ENCODE data around the gene FAT1.
A peak's percentile ranks its signal among the peaks of the same experiment; 100 is the strongest.

FAT1 gene

DNA sequence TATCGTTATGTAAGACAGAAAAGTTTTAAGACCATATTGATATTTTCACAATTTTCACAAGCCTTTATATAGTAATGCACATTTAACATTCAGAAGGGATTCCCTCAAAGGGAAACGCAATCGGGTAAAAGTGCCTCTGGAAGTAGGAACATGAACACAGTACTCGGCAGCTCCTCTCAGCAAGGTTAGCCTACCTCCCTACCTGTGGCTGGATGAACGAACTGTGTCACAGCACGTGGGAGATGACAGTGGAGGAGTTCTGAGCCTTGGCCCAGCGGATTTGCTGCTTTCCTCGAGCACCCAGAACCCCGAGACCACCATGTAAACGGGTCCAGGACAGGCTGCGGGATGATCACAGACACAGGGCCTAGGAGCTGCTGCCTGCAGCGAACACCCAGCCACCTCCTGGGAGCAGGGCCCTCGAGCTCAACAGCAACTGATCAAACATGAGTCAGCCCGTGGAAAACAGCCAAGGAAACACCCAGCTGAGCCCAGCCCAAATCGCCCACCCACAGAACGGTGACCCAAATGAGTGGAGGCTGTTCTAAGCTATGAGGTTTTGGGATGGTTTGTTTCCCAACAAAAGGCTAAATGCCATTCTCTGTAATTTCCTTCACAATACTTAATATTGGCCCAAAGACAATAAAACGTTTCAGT is 30.4 kb downstream of the FAT1 start:
- DNase-seq (ENCODE audit: low read depth in 2 of 2) = peak in 1 of 2 donors; percentile 93
- TF ChIP-seq, protein P1, sequence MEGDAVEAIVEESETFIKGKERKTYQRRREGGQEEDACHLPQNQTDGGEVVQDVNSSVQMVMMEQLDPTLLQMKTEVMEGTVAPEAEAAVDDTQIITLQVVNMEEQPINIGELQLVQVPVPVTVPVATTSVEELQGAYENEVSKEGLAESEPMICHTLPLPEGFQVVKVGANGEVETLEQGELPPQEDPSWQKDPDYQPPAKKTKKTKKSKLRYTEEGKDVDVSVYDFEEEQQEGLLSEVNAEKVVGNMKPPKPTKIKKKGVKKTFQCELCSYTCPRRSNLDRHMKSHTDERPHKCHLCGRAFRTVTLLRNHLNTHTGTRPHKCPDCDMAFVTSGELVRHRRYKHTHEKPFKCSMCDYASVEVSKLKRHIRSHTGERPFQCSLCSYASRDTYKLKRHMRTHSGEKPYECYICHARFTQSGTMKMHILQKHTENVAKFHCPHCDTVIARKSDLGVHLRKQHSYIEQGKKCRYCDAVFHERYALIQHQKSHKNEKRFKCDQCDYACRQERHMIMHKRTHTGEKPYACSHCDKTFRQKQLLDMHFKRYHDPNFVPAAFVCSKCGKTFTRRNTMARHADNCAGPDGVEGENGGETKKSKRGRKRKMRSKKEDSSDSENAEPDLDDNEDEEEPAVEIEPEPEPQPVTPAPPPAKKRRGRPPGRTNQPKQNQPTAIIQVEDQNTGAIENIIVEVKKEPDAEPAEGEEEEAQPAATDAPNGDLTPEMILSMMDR (IDR thresholded peaks at IDR 0.05; ENCODE audit: low read depth, low read length) = no peak
- H3K4me3 ChIP-seq (replicated peaks in 1 of 2; ENCODE audit: low read depth in 2 of 2, low read length in 2 of 2) = no peak overlapping the region

DNA sequence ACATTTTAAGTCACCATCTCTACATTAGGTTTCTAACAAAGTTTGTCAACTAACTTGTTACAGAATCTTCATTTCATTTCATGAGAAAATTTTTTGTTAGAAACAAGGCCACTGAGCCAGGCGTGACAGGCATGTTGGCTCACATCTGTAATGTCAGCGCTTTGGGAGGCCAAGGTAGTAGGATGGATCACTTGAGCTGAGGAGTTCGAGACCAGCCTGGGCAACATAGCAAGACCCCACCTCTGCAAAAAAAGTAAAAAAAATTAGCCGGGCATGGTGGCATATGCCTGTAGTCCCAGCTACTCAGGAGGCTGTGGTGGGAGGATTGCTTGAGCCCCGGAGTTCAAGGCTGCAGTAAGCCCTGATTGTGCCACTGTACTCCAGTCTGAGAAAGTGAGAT is 32.3 kb downstream of the FAT1 start:
- TF ChIP-seq, protein P1 (IDR thresholded peaks at IDR 0.05; ENCODE audit: low read depth, low read length) = no peak
- no peak overlapping the region for H3K4me3 ChIP-seq (replicated peaks in 1 of 2; ENCODE audit: low read depth in 2 of 2, low read length in 2 of 2)

DNA sequence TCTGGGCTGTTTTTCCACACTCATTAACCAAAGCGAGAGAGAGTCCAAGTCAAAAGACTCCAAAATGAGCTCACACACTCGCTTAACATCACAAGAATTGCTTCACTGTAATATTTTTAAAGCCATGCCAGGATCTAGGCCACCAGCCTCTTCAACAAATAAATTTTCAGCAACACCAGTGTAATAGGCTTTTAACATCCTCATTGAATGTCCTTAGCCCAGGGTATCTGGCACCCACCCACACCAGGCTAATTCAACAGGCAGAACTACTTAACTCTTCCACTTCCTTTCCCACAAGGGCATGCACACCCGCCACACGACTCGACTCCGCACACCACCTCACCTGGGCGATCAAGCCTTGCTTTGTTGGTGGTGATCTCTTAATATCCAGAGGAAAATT is 34.2 kb downstream of the FAT1 start:
- no peak for DNase-seq (ENCODE audit: low read depth in 2 of 2)
- TF ChIP-seq, protein P1 (IDR thresholded peaks at IDR 0.05; ENCODE audit: low read depth, low read length) = no peak

More for the DNA sequence above, 32.3 kb downstream of the FAT1 start:
- no peak for DNase-seq (ENCODE audit: low read depth in 2 of 2)

DNA sequence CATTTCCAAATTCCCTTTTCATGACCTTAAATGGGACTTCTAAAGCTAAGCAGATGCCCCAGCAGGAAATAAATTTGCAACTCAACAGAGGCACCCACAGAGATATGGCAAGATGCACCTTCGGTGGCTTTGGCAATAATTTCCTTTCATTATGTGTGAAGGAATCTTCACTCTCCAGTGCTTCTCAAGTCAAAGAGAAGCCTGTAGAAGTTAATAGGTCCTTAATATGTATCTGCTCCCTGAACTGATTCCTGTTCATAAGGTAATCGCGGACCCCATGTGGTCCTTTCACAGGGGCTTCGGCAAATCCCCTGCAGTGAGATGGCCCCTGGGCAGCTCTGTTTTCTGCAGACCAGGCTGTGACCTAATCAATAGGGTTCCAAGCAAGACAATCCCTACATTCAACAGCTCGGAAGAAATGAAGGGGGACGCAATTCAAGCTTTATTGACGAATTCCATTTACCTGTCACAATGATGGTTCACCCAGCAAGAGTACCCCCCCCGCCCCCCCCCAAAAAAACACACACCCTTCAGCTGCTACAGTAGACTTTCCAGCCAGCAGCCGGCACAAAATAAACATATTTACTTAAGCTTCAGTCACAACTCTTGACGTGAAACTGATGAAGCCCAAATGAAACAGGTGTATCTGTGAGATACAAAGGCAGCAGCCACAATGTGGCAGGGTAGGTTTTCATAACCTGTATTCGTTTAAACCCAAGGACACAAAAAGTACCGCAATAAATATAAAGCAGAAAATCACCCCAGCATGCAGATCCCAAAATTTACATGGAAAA is 35.3 kb downstream of the FAT1 start:
- no peak overlapping the region for H3K4me3 ChIP-seq (replicated peaks in 1 of 2; ENCODE audit: low read depth in 2 of 2, low read length in 2 of 2)
- TF ChIP-seq, protein P1 (IDR thresholded peaks at IDR 0.05; ENCODE audit: low read depth, low read length) = no peak
- no peak for DNase-seq (ENCODE audit: low read depth in 2 of 2)

More for the DNA sequence above, 34.2 kb downstream of the FAT1 start:
- H3K4me3 ChIP-seq (replicated peaks in 1 of 2; ENCODE audit: low read depth in 2 of 2, low read length in 2 of 2) = no peak overlapping the region

DNA sequence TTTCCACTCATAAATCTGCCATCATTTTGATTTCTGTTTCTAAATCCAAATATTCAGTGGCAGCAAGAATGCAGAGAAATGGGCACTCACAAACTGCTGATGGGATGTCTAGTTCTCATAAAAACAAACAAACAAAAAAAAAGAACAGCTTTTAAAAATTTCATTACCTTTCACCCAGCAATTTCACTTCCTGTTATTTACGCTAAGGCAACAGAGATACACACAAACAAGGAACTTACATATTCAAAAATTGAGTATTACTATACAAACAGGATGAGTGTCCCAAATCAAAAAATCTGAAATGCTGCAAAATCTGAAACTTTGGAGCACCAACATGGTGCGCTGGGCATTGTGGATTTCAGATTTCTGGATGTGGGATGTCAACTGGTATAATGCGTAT is 36.4 kb downstream of the FAT1 start:
- no peak overlapping the region for H3K4me3 ChIP-seq (replicated peaks in 1 of 2; ENCODE audit: low read depth in 2 of 2, low read length in 2 of 2)
- TF ChIP-seq, protein P1 (IDR thresholded peaks at IDR 0.05; ENCODE audit: low read depth, low read length) = no peak
- peak in 1 of 2 donors; percentile 14 for DNase-seq (ENCODE audit: low read depth in 2 of 2)

DNA sequence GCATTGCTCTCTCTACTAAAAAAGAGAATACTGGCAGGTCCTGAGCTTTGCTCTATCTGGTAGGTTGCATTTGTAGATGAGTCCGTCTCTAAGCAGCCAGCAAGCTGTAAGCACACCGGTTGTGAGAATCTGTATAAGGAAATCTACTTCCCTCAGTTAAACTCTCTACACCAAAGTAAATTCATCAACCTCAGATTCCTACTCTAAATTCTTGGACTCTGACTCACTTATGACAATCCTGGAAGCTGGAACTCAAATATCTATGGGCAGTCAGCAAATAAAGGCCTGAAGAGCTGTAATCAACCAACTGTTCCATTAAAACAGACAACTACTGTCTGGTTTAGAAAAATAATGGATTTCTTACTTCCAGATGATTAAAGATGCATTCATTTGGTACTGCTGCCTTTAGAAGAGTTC is 37.9 kb downstream of the FAT1 start:
- DNase-seq (ENCODE audit: low read depth in 2 of 2) = peak; percentile 80 to 85
- H3K4me3 ChIP-seq (replicated peaks in 1 of 2; ENCODE audit: low read depth in 2 of 2, low read length in 2 of 2) = no peak overlapping the region
- TF ChIP-seq, protein P1 (IDR thresholded peaks at IDR 0.05; ENCODE audit: low read depth, low read length) = no peak
